HG02938 (cell line): Measurements from ENCODE around the gene DHX30.

Experiments
- ATAC-seq: cut with Tn5 transposase; IDR thresholded peaks from one replicate; pipeline ENCODE4 v1.9.1; 2021; ENCODE audit warnings: mild to moderate bottlenecking, moderate library complexity; ENCODE audit not compliant: unreplicated experiment

DHX30 gene

DNA sequence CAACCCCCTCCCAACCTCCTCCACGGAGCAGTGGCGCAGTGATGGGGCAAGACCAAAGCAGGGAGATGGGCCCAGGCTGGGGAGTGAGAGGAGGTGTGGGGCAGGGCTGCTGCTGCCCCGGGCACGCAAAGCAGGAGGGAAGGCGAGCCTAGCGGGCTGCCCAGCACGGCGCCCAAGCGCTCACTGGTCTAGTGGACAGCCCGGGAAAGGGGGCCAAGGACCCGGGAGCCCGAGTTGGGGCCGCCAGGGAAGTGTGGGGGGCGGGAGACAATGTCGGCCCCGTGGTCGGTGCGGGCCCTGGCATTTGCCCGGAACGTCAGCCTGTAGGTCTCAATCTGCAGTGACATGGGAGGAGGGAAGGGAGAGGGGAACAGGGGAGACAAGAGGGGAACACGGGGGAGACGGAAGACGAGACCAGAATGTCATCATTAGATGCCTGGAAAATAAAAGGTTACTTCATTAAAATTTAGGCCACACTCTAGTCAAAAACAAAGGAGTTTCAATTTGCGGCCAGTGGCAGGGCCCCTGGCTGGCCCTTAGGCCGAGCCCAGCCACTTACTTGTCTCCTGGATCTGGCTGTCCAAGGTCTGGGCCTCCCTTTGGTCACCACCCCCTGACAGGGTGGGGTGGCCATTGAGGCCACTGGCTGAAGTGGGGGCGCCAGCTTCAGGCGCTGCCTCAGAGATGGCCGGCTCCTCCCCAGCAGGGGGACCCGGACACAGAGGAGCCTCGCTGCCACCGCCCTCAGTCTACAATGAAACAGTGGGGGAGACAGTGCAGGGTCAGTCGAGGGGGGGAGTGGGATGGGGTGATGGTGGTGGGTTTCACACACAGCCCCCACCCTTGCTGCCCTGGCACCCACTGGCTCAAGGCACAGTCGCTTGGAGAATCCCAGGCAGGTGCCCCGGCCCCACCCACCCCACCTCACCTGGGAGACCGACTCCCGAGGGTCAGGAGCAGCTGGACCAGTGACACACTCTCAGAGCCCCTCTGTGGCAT lies 50.0 kb downstream of the DHX30 start:
- ATAC-seq: no peak

- ATAC-seq: no peak
Measured at GRCh38 chr3:47854267-47854666, 51.3 kb downstream of the DHX30 start.

- ATAC-seq: no peak
Measured at GRCh38 chr3:47854720-47855455, 52.0 kb downstream of the DHX30 start.

GRCh38 chr3:47855461-47856383 lies 52.8 kb downstream of the DHX30 start:
- no peak for ATAC-seq

- ATAC-seq: no peak
Measured at GRCh38 chr3:47856669-47857068, 53.7 kb downstream of the DHX30 start.

GRCh38 chr3:47857151-47857550 lies 54.2 kb downstream of the DHX30 start:
- ATAC-seq: no peak

DNA sequence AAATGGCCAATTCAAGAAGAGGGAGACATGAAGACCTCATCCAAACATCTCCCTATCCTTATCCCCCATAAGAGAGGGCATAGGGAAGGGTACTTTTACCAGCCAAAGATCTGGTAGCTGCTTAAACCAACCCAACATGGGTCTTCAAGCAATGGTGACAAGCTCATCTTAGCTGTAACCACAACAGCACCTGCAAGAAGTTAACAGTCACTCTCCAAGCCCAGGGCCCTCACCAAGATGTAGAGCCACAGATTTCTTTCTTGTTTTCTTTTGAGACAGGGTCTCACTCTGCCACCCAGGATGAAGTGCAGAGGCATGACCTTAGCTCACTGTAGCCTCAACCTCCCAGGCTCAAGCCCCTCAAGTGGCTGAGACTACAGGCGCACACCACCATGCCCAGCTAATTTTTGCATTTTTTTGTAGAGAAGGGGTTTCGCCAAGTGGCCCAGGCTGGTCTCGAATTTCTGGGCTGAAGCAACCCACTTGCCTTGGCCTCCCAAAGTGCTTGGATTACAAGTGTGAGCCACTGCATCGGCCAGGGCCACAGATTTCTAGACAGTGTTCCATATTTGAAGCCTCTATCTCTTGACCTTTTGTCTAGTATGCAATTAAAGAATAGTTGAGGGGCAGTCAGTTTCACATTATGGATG lies 57.1 kb downstream of the DHX30 start:
- ATAC-seq: no peak

- ATAC-seq: no peak
Measured at GRCh38 chr3:47863391-47864128, 60.6 kb downstream of the DHX30 start.

DNA sequence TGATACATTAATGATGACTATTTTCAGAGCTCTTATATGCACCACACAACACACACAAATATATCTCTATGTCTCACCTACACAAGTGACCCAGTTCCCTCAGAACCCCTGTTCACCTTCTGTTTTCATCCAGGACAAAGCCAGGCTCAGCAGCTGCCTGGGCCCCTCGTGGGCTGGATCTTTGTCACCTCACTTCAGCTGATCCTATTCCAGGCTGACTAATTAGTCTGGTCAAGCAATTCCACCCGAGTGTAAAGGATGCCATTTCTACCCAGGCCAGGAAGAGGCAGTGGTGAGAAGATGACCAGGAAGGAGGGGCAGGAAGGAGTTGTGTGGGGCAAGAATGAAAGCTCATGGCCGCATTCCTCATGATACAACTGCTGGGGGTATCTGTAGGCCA lies 62.3 kb downstream of the DHX30 start:
- no peak for ATAC-seq

DNA sequence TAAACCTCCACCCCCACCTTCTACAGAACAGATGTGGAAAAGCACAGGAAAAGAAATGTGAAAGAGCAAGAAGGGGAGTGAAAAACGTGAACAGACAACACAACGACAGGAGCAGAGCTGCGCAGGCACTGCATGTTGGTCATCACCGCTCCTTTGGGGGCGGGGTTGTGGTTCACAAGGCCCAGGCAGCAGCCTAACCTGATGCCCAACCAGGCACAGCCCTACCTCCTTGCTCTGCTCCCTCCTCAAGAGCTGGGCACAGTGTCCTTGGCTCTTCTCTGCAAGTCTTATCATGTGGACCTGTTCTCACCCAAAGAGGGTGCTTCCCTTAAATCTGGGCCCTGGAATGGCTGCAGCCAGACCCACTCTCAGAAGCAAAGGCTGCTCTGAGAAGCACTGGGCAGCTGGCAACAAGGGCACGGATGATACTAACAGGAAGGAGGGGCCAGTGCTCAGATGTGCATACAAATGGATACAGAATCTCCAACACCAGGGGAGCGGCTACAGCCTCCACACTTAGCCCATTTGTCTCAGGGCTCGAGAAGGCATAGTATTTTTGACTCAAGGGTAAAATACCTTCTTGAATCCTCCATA lies 64.6 kb downstream of the DHX30 start:
- no peak for ATAC-seq

DNA sequence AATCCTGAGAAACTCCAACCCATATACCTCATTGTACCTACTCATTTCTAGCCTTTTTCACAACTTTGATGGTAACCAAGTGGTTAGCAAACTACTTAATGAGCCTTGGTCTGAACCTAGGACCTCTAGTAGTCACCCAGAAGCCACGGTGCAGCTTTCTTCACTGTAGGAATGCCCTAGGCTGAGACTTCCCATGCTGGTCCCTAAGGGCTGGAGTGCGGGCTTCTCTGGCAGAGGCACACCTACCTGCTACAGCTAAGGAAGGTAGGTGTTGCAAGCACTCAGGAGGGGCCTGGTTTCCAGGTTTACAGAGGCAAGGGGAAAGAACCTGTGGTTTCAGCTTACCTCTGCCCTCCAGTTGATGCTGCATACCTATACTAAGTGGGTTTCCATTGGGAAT lies 65.4 kb downstream of the DHX30 start:
- ATAC-seq: no peak

GRCh38 chr3:47870156-47870555 lies 67.2 kb downstream of the DHX30 start:
- ATAC-seq: no peak

- ATAC-seq: no peak
Measured at GRCh38 chr3:47870702-47871260, 67.8 kb downstream of the DHX30 start.

- ATAC-seq: no peak
Measured at GRCh38 chr3:47871389-47871788, 68.5 kb downstream of the DHX30 start.

DNA sequence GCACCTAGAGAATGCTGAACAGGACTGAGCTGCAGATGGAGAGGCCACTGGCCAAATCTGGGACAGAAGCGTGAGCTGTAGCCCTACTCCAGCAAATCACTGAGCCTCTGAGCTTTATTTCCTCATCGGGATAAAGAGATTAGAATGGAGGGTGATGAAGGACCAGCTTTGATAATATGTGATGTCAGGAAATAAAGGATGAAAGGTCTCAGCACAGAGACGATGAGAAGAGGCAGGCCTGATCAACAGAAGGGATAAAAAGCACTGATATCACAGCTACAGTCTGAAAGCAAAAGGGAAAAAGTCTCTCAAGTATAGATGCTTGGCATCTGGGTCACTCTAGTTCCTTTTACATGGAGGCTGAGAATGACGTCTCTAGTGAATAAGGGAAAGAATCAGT lies 70.0 kb downstream of the DHX30 start:
- no peak for ATAC-seq

- no peak for ATAC-seq
Measured at GRCh38 chr3:47874438-47874837, 71.5 kb downstream of the DHX30 start.

DNA sequence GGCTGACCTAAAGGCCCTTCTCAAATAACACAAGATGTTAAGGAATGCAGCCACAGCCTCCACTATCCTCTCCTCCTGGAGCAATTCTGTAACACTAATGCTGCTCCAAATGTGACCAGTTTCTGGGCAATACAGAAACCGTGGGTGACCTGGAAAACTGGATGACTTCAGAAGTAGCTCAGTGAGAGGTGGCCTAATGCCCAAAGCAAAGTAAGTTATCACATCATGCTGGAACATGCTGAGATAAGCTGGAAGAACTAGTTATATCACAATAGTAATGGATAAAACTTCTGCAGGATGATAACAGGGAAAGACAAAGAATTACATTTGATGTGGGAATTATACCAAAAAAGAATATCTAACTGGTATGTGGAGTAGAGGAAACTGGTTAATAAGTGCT lies 72.0 kb downstream of the DHX30 start:
- no peak for ATAC-seq

GRCh38 chr3:47877290-47877689 lies 74.4 kb downstream of the DHX30 start:
- ATAC-seq: no peak

DNA sequence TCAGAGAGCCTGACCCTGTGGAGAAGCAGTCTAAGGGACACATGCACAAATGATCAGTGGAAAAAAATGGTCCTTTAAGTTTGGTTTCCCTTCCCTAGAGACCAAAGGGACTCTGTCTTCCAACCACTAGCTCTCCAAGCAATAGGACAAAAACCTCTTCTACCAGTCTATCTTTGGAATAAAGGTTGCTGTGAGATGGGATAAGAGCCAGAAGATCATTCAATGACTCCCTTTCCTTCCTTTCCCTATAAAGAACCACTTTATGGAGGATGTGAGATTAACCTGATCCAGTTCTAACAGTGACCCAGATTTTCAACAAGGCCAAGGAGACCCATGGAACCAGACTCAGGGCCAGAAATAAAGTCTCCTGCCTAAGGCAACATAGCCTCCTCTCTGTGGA lies 74.8 kb downstream of the DHX30 start:
- no peak for ATAC-seq
